ENCODE results near the gene ADPRHL1. TPM values are rescaled to one million over a fixed set of nuclear protein-coding genes. Genes with fewer than 3 reads are reported as not detected.

Gene ADPRHL1
- total and polyA plus RNA-seq, 12 donors = 163 to 939 (median 656) TPM

- no peak for ATAC-seq
- no peaks in the 10 kb centered on the region for H3K9me3 ChIP-seq
- TF ChIP-seq CTCF (IDR thresholded peaks at IDR 0.05) = no peak
- H3K4me1 ChIP-seq = peaks cover 0 to 13% (median 8%) of the 10 kb centered on the region in 9 donors
- WGBS, 2 donors = 84 to 86% methylated on average over 15 of the region's 15 CpGs
- intact Hi-C loops (cut with DNase I) = no loop called here
- DNase-seq = no peak
- H3K27me3 ChIP-seq = peaks cover 0 to 37% (median 29%) of the 10 kb centered on the region in 7 donors
- H3K36me3 ChIP-seq = no peaks in the 10 kb centered on the region
- no peak overlapping the region for H3K27ac ChIP-seq
- no peak overlapping the region for H3K4me3 ChIP-seq
Measured at GRCh38 chr13:113367020-113367560, 86.2 kb downstream of the ADPRHL1 start.

- ATAC-seq (no peak), DNase-seq (no peak)
- WGBS, 2 donors = 76 to 78% methylated on average over 9 of the region's 9 CpGs
- peaks cover 0 to 47% (median 29%) of the 10 kb centered on the region in 7 donors for H3K27me3 ChIP-seq
- intact Hi-C loops (cut with DNase I) = no loop called here
- TF ChIP-seq CTCF (IDR thresholded peaks at IDR 0.05) = no peak
- no peak overlapping the region for H3K27ac ChIP-seq
- H3K36me3 ChIP-seq = no peaks in the 10 kb centered on the region
- H3K9me3 ChIP-seq = no peaks in the 10 kb centered on the region
- peaks cover 0 to 13% (median 8%) of the 10 kb centered on the region in 9 donors for H3K4me1 ChIP-seq
- H3K4me3 ChIP-seq = no peak overlapping the region
Measured at GRCh38 chr13:113365971-113366588, 87.2 kb downstream of the ADPRHL1 start.

- H3K27ac ChIP-seq = no peak overlapping the region
- TF ChIP-seq CTCF (IDR thresholded peaks at IDR 0.05) = no peak
- ATAC-seq (no peak), DNase-seq (no peak)
- H3K4me1 ChIP-seq = peaks cover 0 to 13% (median 8%) of the 10 kb centered on the region in 9 donors
- intact Hi-C loops (cut with DNase I) = no loop called here
- WGBS, 2 donors = 88 to 89% methylated on average over 22 of the region's 22 CpGs
- H3K9me3 ChIP-seq = no peaks in the 10 kb centered on the region
- no peak overlapping the region for H3K4me3 ChIP-seq
- peaks cover 0 to 50% (median 29%) of the 10 kb centered on the region in 7 donors for H3K27me3 ChIP-seq
- no peaks in the 10 kb centered on the region for H3K36me3 ChIP-seq
Measured at GRCh38 chr13:113365583-113365970, 87.7 kb downstream of the ADPRHL1 start.

- H3K4me1 ChIP-seq = peaks cover 0 to 13% (median 8%) of the 10 kb centered on the region in 9 donors
- TF ChIP-seq CTCF (IDR thresholded peaks at IDR 0.05) = no peak
- peak in 6 of 8 donors; percentile 15 to 54 (median 44) for ATAC-seq
- no peak for DNase-seq
- H3K36me3 ChIP-seq = no peaks in the 10 kb centered on the region
- peak overlapping the region in 9 of 10 donors; percentile 32 to 56 (median 52) for H3K4me3 ChIP-seq
- 81 to 86% methylated on average over 41 of the region's 41 CpGs for WGBS, 2 donors
- intact Hi-C loops (cut with DNase I) = no loop called here
- H3K27me3 ChIP-seq = peaks cover 0 to 56% (median 29%) of the 10 kb centered on the region in 7 donors
- H3K9me3 ChIP-seq = no peaks in the 10 kb centered on the region
- peak overlapping the region in 5 of 10 donors; percentile 21 to 73 (median 63) for H3K27ac ChIP-seq
Measured at GRCh38 chr13:113364901-113365582, 88.2 kb downstream of the ADPRHL1 start.
